GM23338 (cell line): ENCODE results near the gene ZNF48. TPM values are rescaled to one million over a fixed set of nuclear protein-coding genes. Genes with fewer than 3 reads are reported as not detected.

Source experiments
- ATAC-seq: fragments of 200-7000 bp; cut with Tn5 transposase; 3 replicates; pipeline ENCODE4 v1.9.1; 2020
- DNase-seq: peaks from one replicate; pipeline ENCODE4 v3.0.0-alpha.2; 2015; ENCODE audit warnings: low spot score
- H2AFZ ChIP-seq: fragments of 200-600 bp; sonication (generic); 2 replicates; pipeline ENCODE4 v1.8.0; 2016; ENCODE audit warnings: antibody characterized with exemption, mild to moderate bottlenecking, moderate library complexity
- H3F3A ChIP-seq: fragments of 200-600 bp; sonication (generic); replicated peaks from 2 replicates; pipeline ENCODE4 v1.8.0; 2017; ENCODE audit warnings: antibody characterized with exemption, mixed run types, low read depth
- H3K27ac ChIP-seq: fragments of 200-600 bp; sonication (generic); 2 replicates; pipeline ENCODE4 v1.6.1; 2016; ENCODE audit warnings: low read depth
- H3K27me3 ChIP-seq: fragments of 200-600 bp; sonication (generic); 2 replicates; pipeline ENCODE4 v1.8.0; 2016; ENCODE audit warnings: mild to moderate bottlenecking, mixed run types, moderate library complexity; ENCODE audit not compliant: insufficient read depth
- H3K36me3 ChIP-seq: fragments of 200-600 bp; sonication (generic); 2 replicates; pipeline ENCODE4 v1.8.0; 2016; ENCODE audit warnings: mild to moderate bottlenecking; ENCODE audit not compliant: insufficient read depth
- H3K4me1 ChIP-seq: fragments of 200-600 bp; sonication (generic); 2 replicates; pipeline ENCODE4 v1.8.0; 2016; ENCODE audit warnings: mild to moderate bottlenecking, moderate library complexity; ENCODE audit not compliant: insufficient read depth
- H3K4me2 ChIP-seq: fragments of 200-600 bp; sonication (generic); 2 replicates; pipeline ENCODE4 v1.7.1; 2017; ENCODE audit warnings: mixed run types
- H3K4me3 ChIP-seq: fragments of 200-600 bp; sonication (generic); 2 replicates; pipeline ENCODE4 v1.6.1; 2016; ENCODE audit warnings: mixed run types
- H3K79me2 ChIP-seq: fragments of 200-600 bp; sonication (generic); replicated peaks from 2 replicates; pipeline ENCODE4 v1.8.0; 2017; ENCODE audit warnings: mild to moderate bottlenecking; ENCODE audit not compliant: insufficient read depth
- H3K9me2 ChIP-seq: fragments of 200-600 bp; sonication (generic); 2 replicates; pipeline ENCODE4 v1.8.0; 2017; ENCODE audit not compliant: insufficient read depth
- H4K20me1 ChIP-seq: fragments of 200-600 bp; sonication (generic); replicated peaks from 2 replicates; pipeline ENCODE4 v1.8.0; 2017; ENCODE audit warnings: mild to moderate bottlenecking; ENCODE audit not compliant: insufficient read depth
- H3K27ac Mint-ChIP-seq: 2 replicates; pipeline ENCODE4 v1.8.0; 2020; ENCODE audit warnings: inconsistent platforms, mild to moderate bottlenecking, moderate library complexity, mixed read lengths
- H3K27me3 Mint-ChIP-seq: 3 replicates; pipeline ENCODE4 v1.8.0; 2022; ENCODE audit warnings: low read depth, mild to moderate bottlenecking, moderate library complexity, mixed read lengths, inconsistent platforms; ENCODE audit not compliant: insufficient read depth, poor library complexity
- H3K36me3 Mint-ChIP-seq: 3 replicates; pipeline ENCODE4 v1.8.0; 2021; ENCODE audit warnings: low read depth, mild to moderate bottlenecking, inconsistent platforms, moderate library complexity, mixed read lengths
- H3K4me1 Mint-ChIP-seq: 3 replicates; pipeline ENCODE4 v1.8.0; 2020; ENCODE audit warnings: mild to moderate bottlenecking, inconsistent platforms, mixed read lengths
- H3K4me3 Mint-ChIP-seq: 3 replicates; pipeline ENCODE4 v1.8.0; 2021; ENCODE audit warnings: moderate library complexity, mild to moderate bottlenecking, inconsistent platforms, mixed read lengths
- H3K9me3 Mint-ChIP-seq: 3 replicates; pipeline ENCODE4 v1.8.0; 2020; ENCODE audit warnings: moderate library complexity, mild to moderate bottlenecking, inconsistent platforms, mixed read lengths
- EZH2phosphoT487 ChIP-seq: fragments of 200-600 bp; sonication (generic); IDR thresholded peaks from one replicate; pipeline ENCODE4 v1.8.1; 2018; ENCODE audit warnings: antibody characterized with exemption; ENCODE audit not compliant: unreplicated experiment
- ZNF331 ChIP-seq: fragments of 250-450 bp; sonication (Bioruptor Pico); IDR thresholded peaks from 2 replicates; pipeline ENCODE4 v1.5.0; 2020; ENCODE audit warnings: low read depth, mild to moderate bottlenecking, moderate library complexity
- ZNF462 ChIP-seq: fragments of 250-450 bp; sonication (Bioruptor Pico); IDR thresholded peaks from 2 replicates; pipeline ENCODE4 v1.5.0; 2020; ENCODE audit warnings: mild to moderate bottlenecking, moderate library complexity
- polyA plus RNA-seq: library from polyadenylated mRNA; unstranded; fragments of >200 nt; fragmentation: Nextera tagmentation; extraction: Ambion mirVana; gene quantifications from 2 replicates; pipeline ENCODE4 v1.2.1, GENCODE V29; 2016
- total RNA-seq: library from RNA; depleted of rRNA; stranded (reverse); fragments of >200 nt; shearing (Covaris generic); gene quantifications from 2 replicates; pipeline ENCODE4 v1.2.3, GENCODE V29; 2014

The ZNF48 gene
- total and polyA plus RNA-seq, 2 experiments from 2014 or later = 4.8 to 44.3 TPM

- no peaks in the 10 kb centered on the region for H3K27me3 ChIP-seq
- H3K36me3 ChIP-seq = peaks cover 7% of the 10 kb centered on the region; the same call in 1 of the 2 replicates
- TF ChIP-seq ZNF462 (CRISPR knock-in tag) (no peak), EZH2phosphoT487 (no peak), ZNF331 (CRISPR knock-in tag) (no peak)
- no peak overlapping the region for H3K27ac ChIP-seq
- no peak overlapping the region for H3K4me3 ChIP-seq
- Mint-ChIP-seq H3K4me1 (peaks cover 12% of the 10 kb centered on the region), H3K36me3 (peaks cover 53% of the 10 kb centered on the region), H3K9me3 (peaks cover 4% of the 10 kb centered on the region; the same call in 2 of the 3 replicates), H3K4me3 (no peak overlapping the region; the same call in 2 of the 3 replicates), H3K27me3 (peaks cover 18% of the 10 kb centered on the region), H3K27ac (no peak overlapping the region)
- no peaks in the 10 kb centered on the region for H4K20me1 ChIP-seq
- H3K79me2 ChIP-seq = peaks cover 16% of the 10 kb centered on the region
- ATAC-seq (no peak), DNase-seq (no peak)
- H3K4me2 ChIP-seq = no peak overlapping the region
- H3F3A ChIP-seq = 0 out of 2 replicates have a peak, but pooled peaks cover 12% of the 10 kb centered on the region
- no peaks in the 10 kb centered on the region for H3K9me2 ChIP-seq
- H3K4me1 ChIP-seq = peaks cover 3% of the 10 kb centered on the region; the same call in 1 of the 2 replicates
- H2AFZ ChIP-seq = no peak overlapping the region
Measured at GRCh38 chr16:30351586-30352419, 43.4 kb upstream of the ZNF48 start.
